Measurements from ENCODE around the gene CARMIL3. TPM values are rescaled to one million over a fixed set of nuclear protein-coding genes. Genes with fewer than 3 reads are reported as not detected.

CARMIL3 gene
- total RNA-seq, 2 donors from 2014 or later = 1.1 to 3.4 TPM

- intact Hi-C loops (cut with DNase I, micrococcal nuclease) = no loop called here
- no peak for DNase-seq
- ATAC-seq = no peak
Observed at GRCh38 chr14:24085215-24085614, 33.4 kb downstream of the CARMIL3 start.

DNA sequence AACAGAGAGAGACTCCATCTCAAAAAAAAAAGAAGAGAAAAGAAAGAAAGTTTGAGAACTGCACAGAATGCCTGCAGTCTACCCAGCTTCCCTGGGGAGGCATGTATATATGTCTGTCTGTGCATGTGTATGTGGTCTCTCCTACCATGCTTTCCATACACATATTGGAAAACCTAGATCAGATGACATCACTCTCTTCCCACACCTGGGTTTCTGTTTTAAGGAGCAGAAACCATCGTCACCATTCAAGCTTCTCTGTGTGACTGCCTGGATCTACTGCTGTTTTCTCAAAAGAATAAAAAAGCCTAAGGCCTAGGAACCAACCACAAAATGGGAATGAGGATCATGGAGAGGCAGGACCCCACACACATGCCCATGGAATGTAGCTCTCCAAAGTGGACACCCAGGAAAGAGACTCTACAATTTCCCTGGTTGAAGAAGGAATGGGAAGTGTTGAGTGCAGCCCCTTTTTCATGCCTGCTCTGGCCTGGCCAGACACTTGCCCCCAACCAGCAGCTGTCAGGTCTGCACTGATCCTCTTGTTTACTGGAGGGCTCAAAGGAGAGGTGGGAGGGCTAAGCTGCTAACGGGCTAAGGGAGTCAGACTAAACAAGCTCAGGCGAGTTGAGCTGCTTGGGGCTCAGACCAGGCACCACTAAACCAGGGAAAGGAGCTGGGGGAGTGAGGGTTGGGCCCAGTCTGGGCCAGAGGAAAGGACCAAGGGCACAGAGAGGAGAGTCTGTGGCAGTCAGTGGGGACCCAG, 34.6 kb downstream of the CARMIL3 start:
- intact Hi-C loops (cut with DNase I, micrococcal nuclease) = no loop called here
- DNase-seq (no peak), ATAC-seq (no peak)

GRCh38 chr14:24087004-24087403, 35.2 kb downstream of the CARMIL3 start:
- intact Hi-C loops (cut with DNase I, micrococcal nuclease) = no loop called here
- no peak for DNase-seq
- no peak for ATAC-seq

- DNase-seq (no peak), ATAC-seq (no peak)
- intact Hi-C loops (cut with DNase I, micrococcal nuclease) = no loop called here
Observed at GRCh38 chr14:24088095-24088494, 36.3 kb downstream of the CARMIL3 start.

DNA sequence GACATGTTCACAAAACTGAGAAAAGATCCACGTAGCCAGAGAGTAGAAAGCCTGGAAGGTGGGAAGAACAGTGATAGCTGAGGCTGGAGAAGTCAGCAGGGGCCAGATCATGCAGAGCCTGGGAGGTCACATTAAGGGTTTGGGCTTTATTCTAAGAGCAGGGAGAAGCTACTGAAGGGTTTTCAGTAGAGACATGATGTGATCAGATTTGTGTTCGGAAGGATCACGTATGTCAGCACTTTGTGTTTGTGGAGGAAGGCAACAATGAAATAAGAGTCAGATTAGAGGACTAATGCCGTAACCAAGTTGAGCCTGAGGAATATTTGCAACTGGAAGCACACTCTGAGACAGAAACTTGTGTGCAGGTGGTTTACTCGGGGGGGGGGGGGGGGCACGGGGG, 38.1 kb downstream of the CARMIL3 start:
- intact Hi-C loops (cut with DNase I, micrococcal nuclease) = no loop called here
- DNase-seq (no peak), ATAC-seq (no peak)

- intact Hi-C loops (cut with DNase I, micrococcal nuclease) = no loop called here
- peak; percentile 25 for ATAC-seq
- DNase-seq = peak; percentile 31 to 61
Observed at GRCh38 chr14:24092110-24092504, 40.3 kb downstream of the CARMIL3 start.

DNA sequence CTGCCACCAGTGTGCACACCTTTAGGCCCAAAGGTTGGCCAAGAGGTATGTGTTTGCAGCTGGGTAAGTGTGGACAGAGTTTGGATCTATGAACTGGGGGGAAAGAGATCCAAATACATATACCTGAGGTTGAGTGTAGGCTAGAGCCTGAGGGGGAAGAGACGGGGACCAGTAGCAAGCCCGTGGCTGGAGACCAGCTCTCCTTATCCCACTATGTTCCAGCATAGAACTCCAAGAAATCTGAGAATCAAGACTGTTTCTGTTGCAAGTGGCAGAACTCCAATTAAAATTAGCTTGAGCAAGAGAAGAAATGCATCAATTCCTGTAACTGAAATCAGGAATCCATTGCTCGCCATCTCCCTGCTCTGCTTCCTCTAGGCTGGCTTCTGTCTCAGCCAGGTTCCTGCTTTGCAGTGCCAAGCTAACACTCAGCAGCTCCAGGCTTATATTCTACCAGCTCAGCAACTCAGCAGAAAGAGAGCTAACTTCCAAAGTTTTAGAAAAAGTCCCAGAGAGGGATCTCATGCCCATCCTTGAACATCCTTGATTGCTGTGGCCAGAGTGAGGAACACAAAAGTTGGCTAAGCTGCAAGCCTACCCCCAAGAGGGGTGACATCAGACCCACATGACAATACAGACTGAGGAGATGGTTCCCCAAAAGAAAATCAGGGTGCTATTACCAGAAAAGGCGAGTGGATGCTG, 40.8 kb downstream of the CARMIL3 start:
- intact Hi-C loops (cut with DNase I, micrococcal nuclease) = no loop called here
- DNase-seq (no peak), ATAC-seq (no peak)

- DNase-seq (no peak), ATAC-seq (no peak)
- intact Hi-C loops (cut with DNase I, micrococcal nuclease) = no loop called here
Observed at GRCh38 chr14:24093207-24093900, 41.5 kb downstream of the CARMIL3 start.

DNA sequence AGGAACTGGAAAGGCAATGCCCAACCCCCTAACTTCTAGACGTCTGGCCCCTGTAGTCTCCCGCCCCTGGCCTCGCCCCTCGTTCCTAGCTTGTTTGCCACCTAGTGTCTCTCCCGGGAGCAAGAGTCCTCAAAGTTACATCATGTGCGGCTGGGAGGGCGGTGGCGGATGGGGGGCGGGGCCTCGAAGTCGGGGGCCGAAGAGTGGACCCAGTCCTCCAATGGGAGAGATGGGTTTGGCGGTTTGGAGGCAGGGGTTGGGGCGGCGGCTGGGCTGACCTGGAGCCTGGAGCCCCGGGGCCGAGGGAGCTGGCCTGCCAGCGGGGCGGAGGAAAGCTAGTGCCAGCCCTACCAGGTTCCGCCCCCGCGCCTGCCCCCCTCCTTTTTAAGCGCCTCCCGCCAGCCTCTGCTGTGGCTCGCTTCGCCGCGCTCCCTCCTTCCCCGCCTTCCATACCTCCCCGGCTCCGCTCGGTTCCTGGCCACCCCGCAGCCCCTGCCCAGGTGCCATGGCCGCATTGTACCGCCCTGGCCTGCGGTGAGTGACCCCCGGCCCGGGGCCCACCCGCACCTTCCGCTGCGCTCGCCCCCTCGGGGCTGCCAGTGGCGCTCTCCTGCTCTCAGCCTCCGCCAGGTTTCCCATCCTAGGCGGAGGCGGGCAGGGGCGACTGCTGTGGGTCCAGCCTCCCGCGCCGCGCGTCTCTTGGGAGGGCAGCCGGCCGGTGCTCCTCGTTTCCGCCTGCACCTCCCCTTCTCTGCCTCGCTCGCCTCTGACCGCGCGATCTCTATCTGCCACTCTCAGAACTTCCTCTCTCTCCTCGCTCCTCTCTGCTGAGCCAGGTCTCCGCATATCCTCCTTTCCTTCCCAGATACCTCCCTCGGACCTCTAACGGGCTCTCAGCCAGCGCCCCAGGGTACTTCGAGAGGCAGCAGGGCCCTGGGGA, 42.4 kb downstream of the CARMIL3 start, which contains the start of gene PCK2:
Gene PCK2, plus strand, starts transcription at position 411 of the 940 bp plus-strand sequence. Its CDS starts 95 bp downstream, at position 506.
- peak; percentile 74 for ATAC-seq

DNA sequence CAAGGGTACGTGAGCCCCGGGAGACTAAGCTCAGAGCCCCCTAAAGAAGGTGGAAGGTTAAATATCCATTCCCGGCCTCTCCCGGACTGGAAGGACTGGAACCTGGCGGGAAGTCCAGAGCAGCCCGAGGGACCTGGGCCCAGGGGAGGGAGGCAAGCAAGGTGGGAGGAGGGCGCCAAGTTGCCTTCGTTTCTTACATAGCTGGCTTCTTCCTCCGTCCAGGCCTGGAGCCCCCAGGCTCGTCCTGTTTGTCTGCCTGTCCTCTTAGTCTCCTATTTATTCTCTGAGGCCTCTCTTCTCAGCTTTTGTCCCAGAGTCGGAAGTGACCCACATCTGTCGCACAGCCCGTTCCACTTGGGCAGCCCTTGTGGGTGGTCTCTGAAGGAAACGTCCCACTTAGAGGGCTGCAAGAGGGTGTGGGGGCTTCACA, 43.0 kb downstream of the CARMIL3 start:
- ATAC-seq (peak; percentile 3), DNase-seq (peak in 1 of 2 donors; percentile 44)
- intact Hi-C loops (cut with DNase I, micrococcal nuclease) = no loop called here

More for the DNA sequence above, 42.4 kb downstream of the CARMIL3 start, which contains the start of gene PCK2:
- intact Hi-C loops (cut with DNase I, micrococcal nuclease) = no loop called here
- DNase-seq = peak; percentile 97

GRCh38 chr14:24095271-24096068, 43.7 kb downstream of the CARMIL3 start:
- intact Hi-C loops (cut with DNase I, micrococcal nuclease) = no loop called here
- ATAC-seq (peak; percentile 65), DNase-seq (peak; percentile 91 to 95)

DNA sequence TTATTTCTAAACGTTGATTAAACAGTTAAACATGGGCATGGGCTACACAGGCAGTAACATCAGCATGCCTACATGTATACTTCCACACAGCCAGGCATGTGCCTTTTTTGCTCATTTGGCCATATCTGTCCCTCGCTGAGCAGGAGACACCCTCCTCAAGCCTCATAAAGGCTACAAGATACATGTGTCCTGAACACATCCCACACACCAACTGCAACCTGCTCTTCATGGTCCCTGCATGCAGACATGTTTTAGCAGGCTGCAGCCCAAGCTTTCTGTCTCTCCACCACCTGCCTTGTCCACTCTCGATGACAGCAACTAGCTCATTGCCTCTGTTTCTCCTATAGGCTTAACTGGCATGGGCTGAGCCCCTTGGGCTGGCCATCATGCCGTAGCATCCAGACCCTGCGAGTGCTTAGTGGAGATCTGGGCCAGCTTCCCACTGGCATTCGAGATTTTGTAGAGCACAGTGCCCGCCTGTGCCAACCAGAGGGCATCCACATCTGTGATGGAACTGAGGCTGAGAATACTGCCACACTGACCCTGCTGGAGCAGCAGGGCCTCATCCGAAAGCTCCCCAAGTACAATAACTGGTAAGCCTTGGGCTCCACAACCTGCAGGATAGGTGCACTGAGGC, 44.9 kb downstream of the CARMIL3 start:
- DNase-seq (no peak), ATAC-seq (no peak)
- intact Hi-C loops (cut with DNase I, micrococcal nuclease) = no loop called here

DNA sequence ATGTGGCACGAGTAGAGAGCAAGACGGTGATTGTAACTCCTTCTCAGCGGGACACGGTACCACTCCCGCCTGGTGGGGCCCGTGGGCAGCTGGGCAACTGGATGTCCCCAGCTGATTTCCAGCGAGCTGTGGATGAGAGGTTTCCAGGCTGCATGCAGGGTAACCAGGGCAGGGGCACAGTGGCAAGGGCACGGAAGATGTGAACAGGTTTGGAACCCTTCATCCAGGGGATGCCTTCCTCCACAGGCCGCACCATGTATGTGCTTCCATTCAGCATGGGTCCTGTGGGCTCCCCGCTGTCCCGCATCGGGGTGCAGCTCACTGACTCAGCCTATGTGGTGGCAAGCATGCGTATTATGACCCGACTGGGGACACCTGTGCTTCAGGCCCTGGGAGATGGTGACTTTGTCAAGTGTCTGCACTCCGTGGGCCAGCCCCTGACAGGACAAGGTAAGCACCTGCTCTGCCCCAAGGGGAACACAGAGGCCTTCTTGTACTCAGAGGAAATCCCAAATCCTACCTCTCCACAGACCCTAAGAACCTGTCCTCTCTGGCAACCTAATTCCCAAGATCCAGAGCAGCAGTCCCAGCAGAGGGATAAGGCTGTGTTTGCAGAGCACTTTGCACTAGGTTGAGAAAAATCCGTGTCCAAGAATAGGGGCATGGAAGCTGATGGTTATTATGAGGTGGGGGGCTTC, 46.6 kb downstream of the CARMIL3 start:
- DNase-seq = no peak
- ATAC-seq = no peak
- intact Hi-C loops (cut with DNase I, micrococcal nuclease) = no loop called here

DNA sequence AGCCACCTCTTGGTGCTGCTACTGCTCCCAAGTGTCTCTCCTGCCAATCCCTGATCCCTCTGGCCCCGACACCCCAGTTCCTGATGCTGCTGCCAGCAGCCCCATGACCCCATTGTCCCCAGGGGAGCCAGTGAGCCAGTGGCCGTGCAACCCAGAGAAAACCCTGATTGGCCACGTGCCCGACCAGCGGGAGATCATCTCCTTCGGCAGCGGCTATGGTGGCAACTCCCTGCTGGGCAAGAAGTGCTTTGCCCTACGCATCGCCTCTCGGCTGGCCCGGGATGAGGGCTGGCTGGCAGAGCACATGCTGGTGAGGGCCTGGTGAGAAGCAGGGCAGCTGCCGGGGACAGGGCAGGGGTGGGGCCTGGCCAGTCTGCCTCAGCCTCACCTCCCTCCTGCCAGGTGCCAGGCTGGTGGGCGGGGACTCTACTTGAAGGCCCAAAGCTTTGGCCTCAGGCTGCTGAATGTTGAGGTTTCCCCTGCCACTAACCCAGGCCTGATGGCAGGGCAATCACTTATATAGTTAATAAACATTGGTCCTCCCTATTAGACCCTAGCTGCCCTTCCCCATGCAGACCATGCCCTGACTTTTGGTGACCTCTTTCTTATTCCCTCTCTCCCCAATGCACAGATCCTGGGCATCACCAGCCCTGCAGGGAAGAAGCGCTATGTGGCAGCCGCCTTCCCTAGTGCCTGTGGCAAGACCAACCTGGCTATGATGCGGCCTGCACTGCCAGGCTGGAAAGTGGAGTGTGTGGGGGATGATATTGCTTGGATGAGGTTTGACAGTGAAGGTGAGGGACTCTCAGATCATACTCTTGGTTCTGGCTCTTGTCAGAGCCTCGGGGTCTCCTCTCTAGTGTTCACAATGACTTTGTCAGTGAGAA, 47.4 kb downstream of the CARMIL3 start:
- DNase-seq (peak in 1 of 2 donors; percentile 48), ATAC-seq (no peak)

GRCh38 chr14:24100197-24100981, 48.6 kb downstream of the CARMIL3 start:
- intact Hi-C loops (cut with DNase I, micrococcal nuclease) = no loop called here
- ATAC-seq = no peak
- no peak for DNase-seq

More for the DNA sequence above, 47.4 kb downstream of the CARMIL3 start:
- intact Hi-C loops (cut with DNase I, micrococcal nuclease) = no loop called here

Data from left colon (tissue), 2 donors.